CD4-positive, alpha-beta T cell treated with Interleukin-10 for 1 hour (primary cell): ENCODE results near the gene KCNH1.
"Not testable (repeated sequence)": the region's sequence is repeated elsewhere in the genome, so short reads cannot be mapped to it uniquely, and the experiment has no call there.

Experiments used
- DNase-seq: peaks from one replicate; pipeline ENCODE4 v3.0.0-alpha.2; 2020

Gene KCNH1

DNA sequence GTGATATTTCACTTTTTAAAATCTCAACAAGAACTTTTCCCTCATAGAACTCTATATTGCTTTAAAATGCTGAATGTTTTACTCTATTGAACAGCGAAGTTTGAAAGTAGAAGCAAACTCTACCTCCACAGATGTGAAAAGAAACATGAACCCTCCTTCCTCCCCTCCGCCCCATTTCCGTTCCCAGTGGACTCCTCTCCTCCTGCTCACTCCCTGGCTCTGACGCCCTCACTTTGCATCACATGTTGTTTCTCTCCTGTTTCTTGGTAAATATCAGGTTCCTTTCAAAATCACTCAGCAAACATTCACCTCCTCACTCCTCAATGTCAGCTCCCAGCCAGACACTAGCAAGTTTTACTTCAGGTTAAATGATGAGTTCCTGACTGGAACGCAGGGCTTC lies 34.6 kb downstream of the KCNH1 start:
- DNase-seq = no peak

DNA sequence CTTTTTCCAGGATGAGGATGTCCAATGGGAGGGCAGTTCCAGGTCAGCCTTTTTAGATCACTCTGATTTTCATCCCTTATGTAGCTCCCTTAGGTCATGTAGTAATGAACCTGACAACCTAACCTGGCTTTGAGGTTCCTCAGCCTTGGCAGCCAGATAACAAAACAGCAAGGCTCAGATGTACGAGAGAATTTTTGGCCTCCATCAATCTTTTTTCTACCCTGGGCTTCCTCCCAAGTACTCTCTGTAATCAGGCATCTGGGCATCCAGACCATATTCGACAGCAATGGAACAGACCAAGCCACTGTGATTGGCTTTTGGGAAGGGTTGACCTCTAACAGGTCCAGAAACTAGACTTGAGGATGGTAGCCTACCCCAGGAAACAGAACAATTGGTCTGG lies 38.6 kb downstream of the KCNH1 start:
- DNase-seq = no peak

DNA sequence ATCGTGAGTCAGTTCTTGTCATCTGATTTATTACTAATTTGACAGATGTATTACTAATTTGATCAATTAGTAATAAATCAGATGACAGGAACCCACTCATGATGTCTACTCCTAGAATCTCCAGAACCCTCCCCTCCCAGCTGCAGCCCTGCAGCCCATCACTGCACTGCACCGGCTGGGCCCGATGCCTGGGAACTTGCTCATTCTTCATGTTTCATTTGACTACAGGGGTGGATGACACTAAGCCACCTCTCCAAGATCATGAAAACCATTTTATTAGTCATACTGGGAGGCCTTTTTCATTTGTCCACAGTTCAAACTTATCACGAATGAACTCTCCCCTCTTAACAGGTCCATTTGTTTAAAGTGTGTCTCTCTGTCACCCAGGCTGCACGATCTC lies 41.0 kb downstream of the KCNH1 start:
- DNase-seq = no peak

DNA sequence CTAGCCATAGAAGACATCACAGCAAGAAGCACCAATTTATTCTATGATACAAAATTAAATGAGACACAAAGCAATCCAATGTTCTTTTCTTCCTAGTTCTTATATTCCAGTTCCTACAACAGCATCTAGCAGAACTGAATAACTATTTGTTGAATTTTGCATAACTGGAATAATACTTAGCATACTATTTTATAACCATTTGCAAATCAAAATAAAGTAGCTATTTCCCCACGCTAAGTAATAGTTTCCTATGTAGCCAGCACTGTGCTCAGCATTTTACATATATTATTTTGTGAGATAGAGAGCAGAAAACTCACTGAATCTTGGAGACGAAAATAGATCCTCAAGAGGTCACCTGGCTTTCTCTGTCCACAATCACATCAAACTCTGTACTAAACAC lies 42.1 kb downstream of the KCNH1 start:
- DNase-seq = no peak

DNA sequence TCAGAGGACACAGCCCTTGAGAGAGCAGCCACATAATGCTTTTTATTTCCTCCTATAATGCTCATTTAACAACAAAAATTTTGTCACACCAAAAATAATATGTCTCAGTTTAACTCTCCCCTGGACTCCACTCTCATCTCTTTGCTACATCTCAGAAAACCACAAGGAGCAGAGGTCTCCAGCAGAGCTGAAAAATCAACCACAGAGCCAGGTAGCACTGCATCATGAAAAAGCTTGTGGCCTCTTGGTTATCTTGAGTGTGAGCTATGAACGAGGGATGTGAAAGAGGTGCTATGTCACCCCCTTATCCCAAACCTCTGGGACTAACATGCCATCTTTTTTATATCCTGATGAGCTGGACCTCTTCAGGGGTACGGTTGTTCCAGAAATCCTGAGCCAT lies 44.4 kb downstream of the KCNH1 start:
- no peak for DNase-seq

DNA sequence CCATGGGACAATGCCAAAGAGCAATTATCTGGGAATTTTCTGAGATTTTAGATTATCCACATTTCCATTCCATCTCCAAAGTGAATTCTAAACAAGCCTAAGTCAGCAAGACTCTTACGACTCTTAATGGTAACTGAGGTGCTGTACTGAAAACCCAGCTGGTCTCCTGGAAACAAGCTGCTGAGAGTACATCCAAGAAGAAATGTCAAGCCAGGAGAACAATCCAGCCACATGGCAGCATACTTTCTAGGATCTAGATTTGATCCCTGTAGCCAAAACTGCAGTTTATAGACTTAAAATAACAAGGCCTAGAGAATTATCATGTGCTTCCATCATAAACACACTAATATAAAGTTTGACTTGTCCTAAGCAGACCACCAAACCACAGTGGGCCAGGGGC lies 45.8 kb downstream of the KCNH1 start:
- DNase-seq = no peak

DNA sequence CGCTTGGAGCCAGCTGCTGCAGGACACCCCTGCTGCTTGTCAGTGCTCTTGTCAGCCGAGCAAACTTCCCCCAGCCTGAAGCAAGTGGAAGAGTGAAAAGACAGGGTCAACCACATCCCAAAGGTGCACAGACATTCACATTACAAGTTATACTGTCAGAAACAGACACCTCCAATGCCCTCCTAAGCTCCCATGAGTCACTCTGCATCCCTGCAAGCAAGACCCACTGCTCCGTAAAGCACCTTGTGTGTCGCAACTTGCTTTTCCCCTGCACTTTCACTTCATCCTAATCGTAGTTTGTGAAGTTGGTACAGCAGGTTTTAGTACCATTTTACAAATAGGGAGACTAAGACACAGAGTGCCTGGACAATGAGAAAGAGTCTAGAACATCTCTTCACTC lies 51.1 kb downstream of the KCNH1 start:
- no peak for DNase-seq

DNA sequence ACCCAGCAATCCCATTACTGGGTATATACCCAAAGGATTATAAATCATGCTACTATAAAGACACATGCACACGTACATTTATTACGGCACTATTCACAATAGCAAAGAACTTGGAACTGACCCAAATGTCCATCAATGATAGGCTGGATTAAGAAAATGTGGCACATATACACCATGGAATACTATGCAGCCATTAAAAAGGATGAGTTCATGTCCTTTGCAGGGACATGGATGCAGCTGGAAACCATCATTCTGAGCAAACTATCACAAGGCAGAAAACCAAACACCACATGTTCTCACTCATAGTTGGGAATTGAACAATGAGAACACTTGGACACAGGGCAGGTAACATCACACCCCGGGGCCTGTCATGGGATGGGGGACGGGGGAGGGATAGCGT lies 52.5 kb downstream of the KCNH1 start:
- DNase-seq = not testable (repeated sequence)

DNA sequence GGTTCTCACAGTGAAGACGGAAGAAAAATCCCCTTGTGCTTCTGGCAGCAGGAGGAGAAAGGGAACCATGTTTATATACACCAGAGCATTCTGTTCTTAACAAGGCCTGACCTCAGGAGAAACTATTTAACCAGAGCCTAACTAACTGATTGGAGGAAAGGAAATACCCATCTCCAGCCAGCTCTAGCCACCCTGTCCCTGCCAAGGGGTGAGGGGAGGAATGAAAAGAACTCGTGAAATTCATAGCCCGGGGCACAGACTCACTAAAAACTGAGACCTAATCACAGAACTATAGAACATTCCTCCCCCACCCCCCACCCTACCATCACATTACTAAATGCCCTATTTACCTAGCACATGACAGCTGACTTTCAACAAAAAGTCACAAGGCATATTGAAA lies 65.0 kb downstream of the KCNH1 start:
- no peak for DNase-seq

DNA sequence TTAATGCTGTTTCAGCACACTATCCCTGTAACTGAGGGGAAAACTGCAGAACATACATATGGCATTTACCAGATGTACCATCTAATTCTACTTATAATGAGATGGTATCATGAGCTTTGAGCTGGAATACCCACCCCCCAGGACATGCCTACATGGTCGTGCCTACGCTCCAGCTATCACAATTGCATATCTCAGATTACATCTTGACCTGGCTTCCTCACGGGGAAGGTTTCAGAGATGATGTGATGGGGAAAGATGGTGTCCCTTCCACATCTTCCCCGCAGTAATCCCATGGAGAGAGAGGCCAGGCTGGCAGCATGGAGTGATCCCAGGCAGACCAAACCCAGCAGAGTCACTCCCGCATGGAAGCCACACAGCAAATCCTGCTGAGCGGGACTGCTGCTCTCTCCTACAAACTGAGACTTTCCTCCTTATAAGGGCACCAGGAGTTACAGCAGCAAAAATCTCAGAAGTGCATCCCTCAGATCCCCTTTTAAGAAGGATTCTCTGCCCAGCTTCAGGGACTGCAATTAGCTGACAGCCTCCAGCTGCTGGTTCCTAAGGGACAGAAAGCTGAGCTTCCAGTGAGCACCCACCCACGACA lies 67.1 kb downstream of the KCNH1 start:
- DNase-seq = no peak

DNA sequence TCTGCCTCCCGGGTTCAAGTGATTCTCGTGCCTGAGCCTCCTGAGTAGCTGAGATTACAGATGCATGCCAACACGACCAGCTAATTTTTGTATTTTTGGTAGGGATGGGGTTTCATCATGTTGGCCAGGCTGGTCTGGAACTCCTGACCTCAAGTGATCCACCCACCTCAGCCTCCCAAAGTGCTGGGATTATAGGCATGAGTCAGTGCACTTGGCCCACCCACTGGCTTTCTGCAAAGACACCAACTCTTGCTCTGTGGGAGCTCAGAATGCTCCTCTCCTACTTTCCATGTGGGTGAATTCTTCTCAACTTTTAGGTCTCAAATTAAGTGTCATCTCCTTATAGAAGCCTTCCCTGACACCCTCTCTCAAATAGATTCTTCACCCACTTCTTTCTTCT lies 92.1 kb downstream of the KCNH1 start:
- not testable (repeated sequence) for DNase-seq

DNA sequence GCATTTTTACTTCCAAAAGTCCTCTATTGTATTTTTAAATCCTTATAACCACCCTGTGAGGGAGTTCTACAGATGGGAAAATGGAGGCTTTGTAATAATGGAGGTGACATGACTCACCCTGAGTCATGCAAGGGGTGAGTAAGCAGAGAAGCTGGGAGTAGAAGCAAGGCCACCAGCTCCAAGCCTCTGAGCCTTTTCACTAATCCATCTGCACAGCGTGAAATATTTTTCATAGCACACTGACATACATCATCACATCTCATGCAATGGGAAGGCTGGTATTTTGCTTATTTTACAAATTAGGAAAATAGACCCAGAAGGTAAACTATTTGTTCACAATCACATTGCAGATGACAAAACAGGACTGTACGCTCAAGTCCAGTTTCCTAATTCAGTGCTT lies 96.9 kb downstream of the KCNH1 start:
- DNase-seq = no peak

DNA sequence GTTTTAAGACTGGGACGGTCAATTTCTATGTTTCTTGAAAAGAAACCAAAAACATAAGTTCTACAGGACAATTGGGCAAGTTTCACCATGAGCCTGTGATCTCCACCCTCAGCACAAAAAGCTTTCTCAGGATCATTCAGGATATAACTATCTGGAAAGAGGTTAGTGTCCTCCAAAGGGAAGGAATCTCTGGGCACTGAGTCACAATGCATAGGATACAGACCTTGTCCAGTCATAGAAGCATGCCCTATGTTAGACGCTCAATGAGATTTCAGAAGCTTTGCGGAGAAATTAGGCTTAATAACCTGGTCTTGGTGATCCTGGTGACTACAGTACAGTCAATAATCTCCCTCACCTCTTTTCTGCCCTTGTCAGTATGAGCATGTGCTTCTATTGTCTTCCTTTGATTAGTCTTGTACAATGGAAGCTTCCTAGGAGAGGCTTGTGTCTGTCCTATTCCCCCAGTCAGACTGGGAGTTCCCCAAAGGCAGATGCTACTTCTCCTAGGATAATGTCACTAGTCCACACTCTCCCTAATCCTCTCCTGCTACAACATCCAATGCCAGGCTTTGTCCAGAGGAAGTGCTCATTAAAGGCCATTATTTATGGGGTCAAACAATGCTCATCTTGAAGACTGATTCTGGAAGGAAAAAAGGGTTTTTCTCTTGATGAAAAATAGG lies 97.4 kb downstream of the KCNH1 start:
- DNase-seq = no peak

DNA sequence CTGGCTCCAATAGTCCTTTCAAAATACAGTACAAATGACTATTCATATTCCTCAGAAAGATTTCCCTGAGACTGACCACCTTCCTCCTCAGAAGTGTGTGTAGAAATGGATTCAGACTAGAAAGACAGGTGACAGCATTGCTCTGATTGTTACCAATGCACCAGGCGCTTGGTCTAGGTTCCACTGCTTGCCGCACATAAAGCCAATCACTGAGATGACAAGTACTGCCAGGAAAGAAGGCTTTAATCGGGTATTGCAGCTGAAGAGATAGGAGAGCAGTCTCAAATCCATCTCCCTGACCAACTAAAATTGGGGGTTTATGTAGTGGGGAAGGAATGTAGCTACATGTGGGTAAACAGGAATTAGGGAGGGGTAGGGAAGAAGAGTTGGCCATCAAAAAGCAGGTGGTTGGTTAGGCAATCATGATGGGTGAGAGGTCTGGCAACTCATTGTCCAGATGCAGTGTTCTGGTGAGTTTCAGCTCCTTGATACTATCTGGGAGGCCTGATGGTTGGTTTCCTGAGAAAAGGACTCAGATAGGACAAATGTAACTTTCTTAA lies 98.0 kb downstream of the KCNH1 start:
- no peak for DNase-seq

DNA sequence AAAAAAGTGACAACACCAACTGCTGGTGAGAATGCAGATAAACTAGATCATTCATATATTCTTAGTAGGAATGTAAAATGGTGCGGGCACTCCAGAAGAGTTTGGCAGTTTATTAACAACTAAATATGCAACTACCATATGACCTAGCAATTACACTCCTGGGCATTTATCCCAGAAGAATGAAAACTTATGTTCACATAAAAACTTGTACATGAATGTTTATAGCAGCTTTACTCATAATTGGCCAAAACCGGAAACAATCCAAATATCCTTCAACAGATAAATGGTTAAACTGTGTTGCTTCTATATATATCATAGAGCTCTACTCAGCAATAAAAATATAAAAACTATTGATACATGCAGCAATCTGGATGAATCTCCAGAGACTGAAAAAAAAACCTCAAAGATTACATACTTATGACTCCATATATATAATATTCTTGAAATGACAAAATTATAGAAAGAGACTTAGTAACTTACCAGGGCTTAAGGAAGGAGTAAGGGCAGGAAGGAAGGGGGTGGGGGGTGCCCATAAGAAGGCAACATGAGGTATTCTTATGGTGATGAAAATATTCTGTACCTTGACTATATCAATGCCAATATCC lies 99.9 kb downstream of the KCNH1 start:
- DNase-seq = no peak

DNA sequence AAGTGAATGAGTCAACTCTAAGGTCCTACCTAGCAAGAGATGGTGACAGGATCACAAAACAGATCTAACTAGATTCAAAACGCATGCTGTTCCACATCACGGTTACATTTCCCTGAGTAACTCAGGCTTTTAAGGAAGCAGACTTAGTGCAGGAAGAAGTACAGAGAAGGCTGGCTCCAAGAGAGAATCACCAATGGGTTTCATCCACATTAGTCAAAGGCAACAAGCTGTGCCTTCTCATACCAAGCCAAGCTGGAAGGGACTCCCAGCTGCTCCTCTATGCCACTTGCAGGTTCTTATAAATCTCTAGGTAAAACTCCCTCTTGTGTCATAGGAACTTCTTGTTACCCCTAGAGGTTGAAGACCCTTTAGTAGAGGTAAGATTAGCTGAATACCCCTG lies 109.0 kb downstream of the KCNH1 start:
- DNase-seq = no peak

DNA sequence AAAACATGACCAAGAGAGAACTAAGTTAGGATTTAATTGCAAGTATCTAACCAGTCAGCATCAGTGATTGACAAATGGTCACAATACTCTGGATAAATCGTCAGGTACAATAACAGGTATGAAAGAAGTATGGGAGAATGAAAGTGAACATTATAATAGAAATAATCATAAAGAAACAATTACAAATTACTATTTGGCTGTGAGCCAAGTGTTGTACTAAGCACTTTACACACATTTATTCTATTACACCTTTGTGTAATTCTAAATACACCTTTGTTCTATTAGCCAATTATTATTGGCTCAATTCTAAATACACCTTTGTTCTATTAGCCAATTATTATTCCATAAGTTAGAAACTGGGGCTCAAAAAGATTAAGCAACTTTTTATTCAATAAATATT lies 114.7 kb downstream of the KCNH1 start:
- DNase-seq = no peak

DNA sequence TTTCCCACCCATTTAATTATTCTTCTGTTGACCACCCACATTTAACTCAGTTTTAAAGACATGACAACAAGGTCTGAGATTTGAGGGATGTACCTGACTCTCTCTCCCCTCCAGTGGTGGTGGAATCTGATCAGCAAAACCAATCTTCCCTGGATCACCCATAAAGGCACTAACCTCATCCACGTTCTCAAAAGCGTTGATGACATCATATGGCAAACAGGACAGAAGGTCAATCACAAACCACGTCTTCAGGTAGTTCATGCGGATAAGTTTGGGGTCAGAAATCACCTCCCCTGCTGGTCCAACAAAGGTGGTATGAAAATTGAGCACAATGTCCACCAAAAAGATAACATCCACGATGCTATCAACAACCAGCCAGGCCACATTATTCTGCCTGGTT lies 115.3 kb downstream of the KCNH1 start:
- DNase-seq = no peak

DNA sequence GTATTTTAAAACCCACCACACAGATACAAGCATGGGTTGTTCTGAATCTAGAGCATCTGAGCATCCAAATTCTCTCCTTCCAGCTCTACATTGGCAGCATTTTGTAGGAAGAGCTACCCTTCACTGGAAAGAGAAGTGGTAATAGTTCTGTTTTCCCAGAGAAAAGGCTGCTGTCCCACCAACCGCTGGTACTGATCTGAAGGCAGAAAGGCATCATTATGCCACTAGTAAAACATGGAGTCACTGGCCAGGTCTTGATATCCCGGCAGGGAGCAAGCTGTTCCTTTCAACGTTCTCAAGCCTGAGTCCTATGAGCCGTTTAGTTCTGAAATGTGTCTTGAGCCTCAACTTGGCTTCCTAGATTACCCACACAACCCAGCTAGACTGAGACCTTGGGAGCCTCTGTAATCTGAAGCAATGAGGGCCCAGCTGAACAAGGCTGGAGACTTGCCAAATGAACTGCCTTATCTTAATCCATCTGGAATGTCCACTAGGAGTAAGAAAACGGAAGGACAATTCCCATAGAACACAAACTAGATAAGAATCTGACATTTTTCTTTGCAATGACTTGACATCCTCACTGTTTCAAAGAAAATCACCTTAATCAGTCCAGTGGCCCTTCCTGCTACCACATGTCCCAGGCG lies 116.8 kb downstream of the KCNH1 start:
- no peak for DNase-seq

DNA sequence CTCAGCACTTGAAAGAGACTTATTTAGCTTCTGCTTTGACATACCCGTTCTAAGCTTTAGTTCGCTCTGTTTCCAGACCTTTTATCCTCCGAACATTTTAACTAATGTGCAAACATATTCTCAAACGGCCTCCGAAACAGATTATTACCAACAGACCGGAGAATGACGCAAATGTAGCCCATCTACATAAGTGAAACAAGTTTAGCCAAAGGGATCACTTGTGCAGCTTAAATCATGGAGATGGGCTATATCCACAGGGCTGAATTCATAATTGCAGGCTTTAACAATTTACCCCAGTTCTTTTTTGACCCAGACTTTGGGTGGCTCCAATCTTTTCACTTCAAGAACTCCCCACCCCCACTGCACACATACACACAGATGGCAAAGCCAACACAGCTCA lies 119.7 kb downstream of the KCNH1 start:
- no peak for DNase-seq

DNA sequence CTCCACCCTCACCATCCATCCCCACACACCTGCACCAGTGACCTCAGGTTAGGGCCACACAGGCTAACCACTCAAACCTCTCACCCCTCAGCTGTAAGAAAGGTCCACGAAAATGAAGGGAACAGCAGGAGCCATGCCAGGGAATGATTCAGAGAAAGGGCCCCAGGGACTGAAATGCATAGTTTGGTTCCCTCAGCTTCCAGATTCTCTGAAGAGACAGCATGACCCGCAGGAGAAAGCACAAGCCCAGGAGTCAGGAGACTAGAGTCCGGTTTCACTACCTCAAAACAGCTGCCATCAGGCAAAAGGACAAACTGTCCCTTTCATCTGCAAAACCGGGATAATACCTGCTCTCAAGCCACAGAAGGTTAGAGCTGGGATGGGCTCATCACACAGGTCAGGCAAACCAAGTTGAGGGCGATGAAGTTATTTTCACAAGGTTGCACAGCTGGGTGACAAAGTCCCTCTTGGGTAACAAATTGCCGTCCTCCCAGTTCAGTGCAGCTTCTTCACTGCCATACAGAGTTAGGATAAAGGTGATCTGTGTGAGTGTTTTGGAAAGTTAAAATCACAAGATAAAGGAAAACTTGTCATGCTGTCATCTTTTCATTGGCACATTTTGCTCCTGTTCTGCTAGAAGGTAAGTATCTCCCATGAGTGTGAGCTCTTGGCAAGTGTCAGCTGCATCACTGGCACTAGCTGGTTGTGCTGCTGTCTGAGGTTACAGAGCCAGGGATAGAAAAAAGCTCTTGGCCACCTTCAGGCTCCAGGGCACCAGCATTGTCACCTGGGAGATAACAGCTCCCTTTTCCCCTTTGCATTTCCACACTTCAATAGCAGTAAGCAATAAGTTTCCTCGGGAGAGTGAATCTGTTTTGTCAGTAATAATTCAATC lies 120.4 kb downstream of the KCNH1 start:
- no peak for DNase-seq

DNA sequence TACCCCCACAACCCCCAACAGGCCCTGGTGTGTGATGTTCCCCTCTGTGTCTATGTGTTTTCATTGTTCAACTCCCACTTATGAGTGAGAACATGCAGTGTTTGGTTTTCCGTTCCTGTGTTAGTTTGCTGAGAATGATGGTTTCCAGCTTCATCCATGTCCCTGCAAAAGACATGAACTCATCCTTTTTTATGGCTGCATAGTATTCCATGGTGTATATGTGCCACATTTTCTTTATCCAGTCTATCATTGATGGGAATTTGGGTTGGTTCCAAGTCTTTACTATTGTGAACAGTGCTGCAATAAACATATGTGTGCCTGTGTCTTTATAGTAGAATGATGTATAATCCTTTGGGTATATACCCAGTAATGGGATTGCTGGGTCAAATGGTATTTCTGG lies 122.8 kb downstream of the KCNH1 start:
- DNase-seq = not testable (repeated sequence)

DNA sequence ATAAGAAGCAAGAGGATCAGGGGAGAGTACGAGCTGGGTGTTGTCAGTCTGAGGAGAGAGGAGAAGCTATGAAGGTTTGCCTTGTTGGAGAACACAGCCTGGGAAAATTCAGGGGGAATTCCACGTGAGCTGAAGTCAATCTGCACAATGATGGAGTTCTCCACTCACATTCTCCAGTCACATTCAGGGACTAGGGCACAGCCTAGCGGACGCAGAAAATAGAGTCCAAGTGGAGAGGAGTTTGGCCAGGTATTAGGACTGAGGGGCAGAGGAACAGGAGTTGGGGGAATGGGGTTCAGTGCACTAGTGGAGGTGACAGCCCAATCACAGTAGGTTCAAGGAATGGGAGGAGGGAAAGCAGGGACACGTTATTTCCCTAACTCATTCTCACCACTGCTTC lies 124.0 kb downstream of the KCNH1 start:
- DNase-seq = no peak
